DMS79 treated with DMSO at 0.1 percent for 48 hours (cell line): Measurements from ENCODE around the gene DPP10.
"Not testable (repeated sequence)": the region's sequence is repeated elsewhere in the genome, so short reads cannot be mapped to it uniquely, and the experiment has no call there.

Source experiments
- DNase-seq: peaks from one replicate; lab custom pipeline; 2025; lab: John Stamatoyannopoulos, UW

DPP10 gene

GRCh38 chr2:114515882-114516281 lies 73.4 kb downstream of the DPP10 start:
- DNase-seq: no peak

- DNase-seq: no peak
These were observed 75.1 kb downstream of the DPP10 start for GRCh38 chr2:114517580-114517979.

- no peak for DNase-seq
These were observed 76.3 kb downstream of the DPP10 start for GRCh38 chr2:114518738-114519137.

GRCh38 chr2:114522612-114523011 lies 80.2 kb downstream of the DPP10 start:
- not testable (repeated sequence) for DNase-seq

- no peak for DNase-seq
These were observed 83.5 kb downstream of the DPP10 start for GRCh38 chr2:114525955-114526354.

GRCh38 chr2:114526841-114527240 lies 84.4 kb downstream of the DPP10 start:
- DNase-seq: no peak

GRCh38 chr2:114527330-114527983 lies 85.0 kb downstream of the DPP10 start:
- DNase-seq: no peak

- DNase-seq: no peak
These were observed 92.0 kb downstream of the DPP10 start for GRCh38 chr2:114534116-114535084.

GRCh38 chr2:114537777-114538176 lies 95.3 kb downstream of the DPP10 start:
- DNase-seq: no peak

GRCh38 chr2:114542695-114543094 lies 100.3 kb downstream of the DPP10 start:
- no peak for DNase-seq

- no peak for DNase-seq
These were observed 100.9 kb downstream of the DPP10 start for GRCh38 chr2:114543236-114543766.

- DNase-seq: no peak
These were observed 102.6 kb downstream of the DPP10 start for GRCh38 chr2:114545052-114545451.

GRCh38 chr2:114546531-114546930 lies 104.1 kb downstream of the DPP10 start:
- DNase-seq: no peak

- DNase-seq: no peak
These were observed 105.7 kb downstream of the DPP10 start for GRCh38 chr2:114548151-114548550.

- no peak for DNase-seq
These were observed 107.9 kb downstream of the DPP10 start for GRCh38 chr2:114550364-114550763.

GRCh38 chr2:114550895-114551793 lies 108.7 kb downstream of the DPP10 start:
- peak; percentile 3 for DNase-seq

GRCh38 chr2:114553027-114553426 lies 110.6 kb downstream of the DPP10 start:
- no peak for DNase-seq

- no peak for DNase-seq
These were observed 126.7 kb downstream of the DPP10 start for GRCh38 chr2:114569166-114569565.

- DNase-seq: no peak
These were observed 135.2 kb downstream of the DPP10 start for GRCh38 chr2:114577657-114578056.

GRCh38 chr2:114579542-114579941 lies 137.1 kb downstream of the DPP10 start:
- DNase-seq: no peak

GRCh38 chr2:114580691-114581090 lies 138.2 kb downstream of the DPP10 start:
- no peak for DNase-seq

- DNase-seq: no peak
These were observed 155.9 kb downstream of the DPP10 start for GRCh38 chr2:114598329-114598728.
